Fibroblast of lung (primary cell): ENCODE results near the gene CBR3.

ENCODE experiments used
- CTCF ChIP-seq, 2 donors: IDR thresholded peaks in 1 of 2; conservative IDR thresholded peaks in 1 of 2; 1 replicate in 1 of 2; 2 replicates in 1 of 2; pipeline ENCODE4 v1.5.1; 2011 to 2012; ENCODE audit warnings: low read length in 2 of 2, control low read depth in 1 of 2, inconsistent platforms in 1 of 2, low read depth in 1 of 2, mild to moderate bottlenecking in 1 of 2
- EZH2 ChIP-seq: IDR thresholded peaks from 2 replicates; pipeline ENCODE4 v1.5.1; 2012; ENCODE audit warnings: low read length, control low read depth, mild to moderate bottlenecking; ENCODE audit errors: missing control alignments

GRCh38 chr21:36093512-36093911, 41.4 kb upstream of the CBR3 start:
- TF ChIP-seq CTCF (conservative IDR thresholded peaks at IDR 0.05 in 1 of 2, IDR thresholded peaks at IDR 0.05 in 1 of 2; ENCODE audit: low read depth in 1 of 2, low read length in 2 of 2) (no peak), EZH2 (no peak)
